K562 (cell line): ENCODE data around the gene SAMD8. TPM values are rescaled to one million over a fixed set of nuclear protein-coding genes. Genes with fewer than 3 reads are reported as not detected.

Experiments used
- ARHGAP35 ChIP-seq: fragments of 450-650 bp; IDR thresholded peaks from 2 replicates; pipeline ENCODE4 v1.6.1; 2018; ENCODE audit not compliant: partially characterized antibody
- CTBP1 ChIP-seq: fragments of 450-650 bp; IDR thresholded peaks from 2 replicates; pipeline ENCODE4 v1.6.1; 2016; ENCODE audit warnings: borderline replicate concordance
- FOXK2 ChIP-seq, 2 experiments: fragments of 450-650 bp; IDR thresholded peaks in 1 of 2; conservative IDR thresholded peaks in 1 of 2; 2 replicates each; pipeline ENCODE4 v1.6.1; 2016; ENCODE audit warnings: low read depth in 2 of 2, mild to moderate bottlenecking in 1 of 2
- HMGN3 ChIP-seq: IDR thresholded peaks from 2 replicates; pipeline ENCODE4 v1.6.1; 2011; ENCODE audit warnings: borderline replicate concordance, low read depth, mild to moderate bottlenecking, mixed read lengths, low read length; ENCODE audit not compliant: insufficient read length; ENCODE audit errors: extremely low read depth
- HNRNPK ChIP-seq: fragments of 200-400 bp; formaldehyde crosslinking; IDR thresholded peaks from one replicate; pipeline ENCODE4 v1.6.1; 2018; ENCODE audit warnings: mild to moderate bottlenecking, low read depth, low read length; ENCODE audit not compliant: poor library complexity, severe bottlenecking
- JUN ChIP-seq, 2 experiments: sonication (generic) in 1 of 2; formaldehyde crosslinking in 1 of 2; IDR thresholded peaks; 2 replicates each; pipeline versions ENCODE4 v1.6.1 to v1.8.0; 2012 to 2022; ENCODE audit warnings: borderline replicate concordance in 2 of 2, mild to moderate bottlenecking in 2 of 2, improper control_type of control experiment in 1 of 2, low read depth in 1 of 2, low read length in 1 of 2, missing genetic modification reagents in 1 of 2
- NFE2L1 ChIP-seq: fragments of 450-650 bp; IDR thresholded peaks from 2 replicates; pipeline ENCODE4 v1.6.1; 2016; ENCODE audit warnings: missing genetic modification characterization, low read depth, mild to moderate bottlenecking, missing compliant biosample characterization, moderate library complexity, borderline replicate concordance
- NR2C1 ChIP-seq, 2 experiments: fragments of 450-650 bp; IDR thresholded peaks; 2 replicates each; pipeline ENCODE4 v1.6.1; 2017; ENCODE audit warnings: mild to moderate bottlenecking in 2 of 2, antibody characterized with exemption in 1 of 2, inconsistent platforms in 1 of 2, missing compliant biosample characterization in 1 of 2, missing genetic modification characterization in 1 of 2
- SAFB ChIP-seq: fragments of 200-400 bp; formaldehyde crosslinking; IDR thresholded peaks from 2 replicates; pipeline ENCODE4 v1.6.1; 2017; ENCODE audit warnings: low read depth, low read length, borderline replicate concordance
- ZNF165 ChIP-seq: fragments of 250-450 bp; sonication (Bioruptor Pico); IDR thresholded peaks from 2 replicates; pipeline ENCODE4 v1.4.0; 2020; ENCODE audit warnings: borderline replicate concordance
- ZNF445 ChIP-seq: fragments of 250-450 bp; sonication (Bioruptor Pico); IDR thresholded peaks from 2 replicates; pipeline ENCODE4 v1.4.0; 2020; ENCODE audit warnings: low read depth, mild to moderate bottlenecking, moderate library complexity
- ZNF696 ChIP-seq: fragments of 250-450 bp; sonication (Bioruptor Pico); conservative IDR thresholded peaks from 2 replicates; pipeline ENCODE4 v1.4.0; 2020; ENCODE audit warnings: mild to moderate bottlenecking, moderate library complexity
- ZNF707 ChIP-seq: fragments of 250-450 bp; sonication (Bioruptor Pico); conservative IDR thresholded peaks from 2 replicates; pipeline ENCODE4 v1.8.0; 2022; ENCODE audit warnings: inconsistent platforms, mild to moderate bottlenecking, moderate library complexity
- polyA plus RNA-seq, 8 experiments: library from polyadenylated mRNA; depleted of rRNA in 4 of 8; stranded (reverse) in 5 of 8; unstranded in 3 of 8; fragments of >200 nt; fragmentation: Nextera tagmentation in 2 of 8; fragmentation: Illumina TruSeq in 1 of 8; extraction: Ambion mirVana in 2 of 8; extraction: Trizol in 1 of 8; gene quantifications; 2 replicates each; pipeline versions ENCODE4 v1.2.1 to v1.2.3, GENCODE V29; 2011 to 2014; ENCODE audit warnings: inconsistent platforms in 1 of 8, missing spikeins in 1 of 8
- total RNA-seq, 7 experiments: library from RNA; depleted of rRNA in 6 of 7; stranded (reverse); fragments of >200 nt in 6 of 7; fragmentation: Illumina TruSeq in 2 of 7; extraction: Trizol in 2 of 7; gene quantifications; 2 replicates each; pipeline versions ENCODE4 v1.2.1 to v1.2.3, GENCODE V29; 2011 to 2021; ENCODE audit warnings: low replicate concordance in 1 of 7
- TF ChIP-seq, protein P1 (sequence below), 2 experiments: fragments of 450-650 bp; IDR thresholded peaks; 2 replicates each; pipeline ENCODE4 v1.6.1; 2016; ENCODE audit warnings: mild to moderate bottlenecking in 2 of 2, borderline replicate concordance in 1 of 2, low read depth in 1 of 2, moderate library complexity in 1 of 2
- TF ChIP-seq, protein P2 (sequence below), 3 experiments: fragments of 200-800 bp in 1 of 3; fragments of 250-450 bp in 1 of 3; fragments of 450-650 bp in 1 of 3; sonication (Bioruptor Pico) in 1 of 3; sonication (Bioruptor generic) in 1 of 3; formaldehyde crosslinking in 1 of 3; IDR thresholded peaks; 2 replicates each; pipeline versions ENCODE4 v1.6.1 to v1.8.0; 2016 to 2022; ENCODE audit warnings: mild to moderate bottlenecking in 2 of 3, missing genetic modification characterization in 2 of 3, missing compliant biosample characterization in 1 of 3, moderate library complexity in 1 of 3

Gene SAMD8
- total and polyA plus RNA-seq, 9 of the 15 experiments (the other 6 are each of a cell fraction or from before 2014, with no cell fraction given), result 2.7 to 16.1 (median 6.2) TPM

DNA sequence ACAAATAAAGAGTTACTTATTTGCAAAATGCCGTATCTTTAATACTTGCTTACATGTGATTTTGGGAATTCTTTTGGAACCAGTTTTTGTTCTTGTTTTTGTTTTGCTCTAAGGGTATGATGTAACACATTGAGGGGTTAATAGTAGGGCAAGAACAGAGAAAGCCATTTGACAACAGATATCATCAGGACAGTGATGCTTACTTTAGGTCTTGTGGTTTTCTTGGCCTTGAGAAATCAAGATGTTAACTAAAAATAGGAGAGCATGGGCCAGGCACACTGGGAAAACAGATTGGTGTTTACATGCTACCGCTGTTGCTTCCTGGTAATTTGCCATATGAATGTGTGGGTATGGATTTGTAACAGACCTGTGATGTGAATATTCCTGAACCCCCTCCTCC, 3.7 kb downstream of the SAMD8 start (continued):
- TF ChIP-seq, protein P1, sequence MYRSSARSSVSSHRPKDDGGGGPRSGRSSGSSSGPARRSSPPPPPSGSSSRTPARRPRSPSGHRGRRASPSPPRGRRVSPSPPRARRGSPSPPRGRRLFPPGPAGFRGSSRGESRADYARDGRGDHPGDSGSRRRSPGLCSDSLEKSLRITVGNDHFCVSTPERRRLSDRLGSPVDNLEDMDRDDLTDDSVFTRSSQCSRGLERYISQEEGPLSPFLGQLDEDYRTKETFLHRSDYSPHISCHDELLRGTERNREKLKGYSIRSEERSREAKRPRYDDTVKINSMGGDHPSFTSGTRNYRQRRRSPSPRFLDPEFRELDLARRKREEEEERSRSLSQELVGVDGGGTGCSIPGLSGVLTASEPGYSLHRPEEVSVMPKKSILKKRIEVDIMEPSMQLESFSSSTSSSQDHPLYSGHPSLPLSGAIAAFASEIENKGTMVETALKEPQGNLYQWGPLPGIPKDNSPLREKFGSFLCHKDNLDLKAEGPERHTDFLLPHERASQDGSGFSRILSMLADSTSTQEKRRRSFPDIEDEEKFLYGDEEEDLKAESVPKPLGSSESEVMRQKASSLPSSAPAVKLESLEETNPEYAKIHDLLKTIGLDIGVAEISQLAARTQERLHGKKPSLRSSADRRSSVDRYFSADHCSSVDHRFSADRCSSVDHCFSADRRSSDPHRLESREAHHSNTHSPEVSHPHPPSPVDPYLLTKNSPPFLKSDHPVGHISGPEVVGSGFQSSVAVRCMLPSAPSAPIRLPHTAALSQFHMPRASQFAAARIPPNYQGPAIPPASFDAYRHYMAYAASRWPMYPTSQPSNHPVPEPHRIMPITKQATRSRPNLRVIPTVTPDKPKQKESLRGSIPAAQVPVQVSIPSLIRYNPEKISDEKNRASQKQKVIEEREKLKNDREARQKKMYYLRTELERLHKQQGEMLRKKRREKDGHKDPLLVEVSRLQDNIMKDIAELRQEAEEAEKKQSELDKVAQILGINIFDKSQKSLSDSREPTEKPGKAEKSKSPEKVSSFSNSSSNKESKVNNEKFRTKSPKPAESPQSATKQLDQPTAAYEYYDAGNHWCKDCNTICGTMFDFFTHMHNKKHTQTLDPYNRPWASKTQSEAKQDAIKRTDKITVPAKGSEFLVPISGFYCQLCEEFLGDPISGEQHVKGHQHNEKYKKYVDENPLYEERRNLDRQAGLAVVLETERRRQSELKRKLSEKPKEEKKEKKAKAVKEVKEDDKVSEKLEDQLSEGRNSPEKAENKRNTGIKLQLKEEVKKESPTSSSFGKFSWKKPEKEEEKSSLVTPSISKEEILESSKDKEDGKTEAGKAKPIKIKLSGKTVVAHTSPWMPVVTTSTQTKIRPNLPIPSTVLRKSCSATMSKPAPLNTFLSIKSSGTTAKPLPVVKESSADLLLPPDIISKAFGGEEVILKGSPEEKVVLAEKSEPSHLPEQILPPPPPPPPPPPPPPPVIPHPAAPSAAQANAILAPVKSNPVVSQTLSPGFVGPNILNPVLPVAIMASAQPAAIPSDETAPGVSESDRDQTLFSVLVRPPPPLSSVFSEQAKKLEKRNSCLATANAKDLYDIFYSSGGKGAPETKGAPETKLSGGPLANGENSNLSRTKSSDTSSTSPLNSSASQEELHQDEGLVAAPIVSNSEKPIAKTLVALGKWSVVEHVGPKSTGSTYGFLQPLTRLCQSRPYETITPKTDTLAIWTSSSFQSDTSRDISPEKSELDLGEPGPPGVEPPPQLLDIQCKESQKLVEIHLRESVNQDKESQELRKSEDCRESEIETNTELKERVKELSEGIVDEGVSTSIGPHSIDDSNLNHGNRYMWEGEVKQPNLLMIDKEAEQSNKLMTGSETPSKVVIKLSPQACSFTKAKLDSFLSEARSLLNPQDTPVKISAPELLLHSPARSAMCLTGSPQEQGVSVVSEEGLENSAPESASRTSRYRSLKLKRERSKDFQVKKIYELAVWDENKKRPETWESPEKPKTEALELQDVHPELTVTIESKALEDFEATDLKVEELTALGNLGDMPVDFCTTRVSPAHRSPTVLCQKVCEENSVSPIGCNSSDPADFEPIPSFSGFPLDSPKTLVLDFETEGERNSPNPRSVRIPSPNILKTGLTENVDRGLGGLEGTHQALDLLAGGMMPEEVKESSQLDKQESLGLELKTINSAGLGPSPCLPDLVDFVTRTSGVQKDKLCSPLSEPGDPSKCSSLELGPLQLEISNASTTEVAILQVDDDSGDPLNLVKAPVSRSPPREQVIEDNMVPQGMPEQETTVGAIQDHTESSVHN (IDR thresholded peaks at IDR 0.05; ENCODE audit: borderline replicate concordance in 1 of 2, low read depth in 1 of 2), result peak in 1 of 2 experiments; percentile 47; a peak in 1 of 4 replicates
- TF ChIP-seq ARHGAP35, result no peak
- TF ChIP-seq CTBP1, result peak; percentile 78; the same call in 1 of the 2 replicates
- no peak for TF ChIP-seq NR2C1 (IDR thresholded peaks at IDR 0.05)
- TF ChIP-seq NR2C1 (tag; IDR thresholded peaks at IDR 0.05), result 0 out of 2 replicates have a peak, but pooled peaks have one; percentile 22
- no peak for TF ChIP-seq SAFB
- TF ChIP-seq, protein P2, sequence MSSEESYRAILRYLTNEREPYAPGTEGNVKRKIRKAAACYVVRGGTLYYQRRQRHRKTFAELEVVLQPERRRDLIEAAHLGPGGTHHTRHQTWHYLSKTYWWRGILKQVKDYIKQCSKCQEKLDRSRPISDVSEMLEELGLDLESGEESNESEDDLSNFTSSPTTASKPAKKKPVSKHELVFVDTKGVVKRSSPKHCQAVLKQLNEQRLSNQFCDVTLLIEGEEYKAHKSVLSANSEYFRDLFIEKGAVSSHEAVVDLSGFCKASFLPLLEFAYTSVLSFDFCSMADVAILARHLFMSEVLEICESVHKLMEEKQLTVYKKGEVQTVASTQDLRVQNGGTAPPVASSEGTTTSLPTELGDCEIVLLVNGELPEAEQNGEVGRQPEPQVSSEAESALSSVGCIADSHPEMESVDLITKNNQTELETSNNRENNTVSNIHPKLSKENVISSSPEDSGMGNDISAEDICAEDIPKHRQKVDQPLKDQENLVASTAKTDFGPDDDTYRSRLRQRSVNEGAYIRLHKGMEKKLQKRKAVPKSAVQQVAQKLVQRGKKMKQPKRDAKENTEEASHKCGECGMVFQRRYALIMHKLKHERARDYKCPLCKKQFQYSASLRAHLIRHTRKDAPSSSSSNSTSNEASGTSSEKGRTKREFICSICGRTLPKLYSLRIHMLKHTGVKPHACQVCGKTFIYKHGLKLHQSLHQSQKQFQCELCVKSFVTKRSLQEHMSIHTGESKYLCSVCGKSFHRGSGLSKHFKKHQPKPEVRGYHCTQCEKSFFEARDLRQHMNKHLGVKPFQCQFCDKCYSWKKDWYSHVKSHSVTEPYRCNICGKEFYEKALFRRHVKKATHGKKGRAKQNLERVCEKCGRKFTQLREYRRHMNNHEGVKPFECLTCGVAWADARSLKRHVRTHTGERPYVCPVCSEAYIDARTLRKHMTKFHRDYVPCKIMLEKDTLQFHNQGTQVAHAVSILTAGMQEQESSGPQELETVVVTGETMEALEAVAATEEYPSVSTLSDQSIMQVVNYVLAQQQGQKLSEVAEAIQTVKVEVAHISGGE (CRISPR knock-in tag; IDR thresholded peaks at IDR 0.05), result no peak
- TF ChIP-seq HNRNPK, result no peak
- peak; percentile 67 to 75; a peak in 3 of 4 replicates for TF ChIP-seq FOXK2 (conservative IDR thresholded peaks at IDR 0.05 in 1 of 2, IDR thresholded peaks at IDR 0.05 in 1 of 2; ENCODE audit: low read depth in 2 of 2)
- TF ChIP-seq ZNF165 (CRISPR knock-in tag), result no peak
- TF ChIP-seq ZNF445, result no peak
- no peak for TF ChIP-seq HMGN3
- TF ChIP-seq NFE2L1 (tag), result no peak
- TF ChIP-seq ZNF696, result no peak
- no peak for TF ChIP-seq JUN (IDR thresholded peaks at IDR 0.05; ENCODE audit: borderline replicate concordance, low read depth, low read length)
- TF ChIP-seq JUN (CRISPR knock-in tag; IDR thresholded peaks at IDR 0.05; ENCODE audit: borderline replicate concordance), result no peak
- no peak for TF ChIP-seq ZNF707 (CRISPR knock-in tag)
